ENCODE results near the gene THTPA. TPM values are rescaled to one million over a fixed set of nuclear protein-coding genes. Genes with fewer than 3 reads are reported as not detected.

Gene THTPA
- total RNA-seq, 4 donors from 2014 or later = 6.4 to 16.8 (median 15.2) TPM

DNA sequence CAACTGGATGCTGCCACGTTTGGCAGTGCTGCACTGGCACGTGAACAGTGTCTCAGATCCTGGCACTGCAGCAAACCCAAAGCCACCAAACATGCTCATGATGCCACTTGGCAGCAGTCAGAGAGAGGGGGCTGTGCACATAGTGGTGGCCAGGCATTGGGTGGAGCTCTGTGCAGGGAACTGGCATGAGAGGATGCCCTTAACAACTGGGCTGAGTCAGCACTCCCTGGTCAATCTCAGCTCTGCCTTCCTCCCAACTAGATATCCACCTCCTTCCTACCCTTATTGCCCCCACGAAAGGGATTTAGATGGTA is 41.5 kb upstream of the THTPA start:
- Histone ChIP-seq H3K4me3 (no peak overlapping the region), H3K9me3 (no peaks in the 10 kb centered on the region)
- no peak for DNase-seq

DNA sequence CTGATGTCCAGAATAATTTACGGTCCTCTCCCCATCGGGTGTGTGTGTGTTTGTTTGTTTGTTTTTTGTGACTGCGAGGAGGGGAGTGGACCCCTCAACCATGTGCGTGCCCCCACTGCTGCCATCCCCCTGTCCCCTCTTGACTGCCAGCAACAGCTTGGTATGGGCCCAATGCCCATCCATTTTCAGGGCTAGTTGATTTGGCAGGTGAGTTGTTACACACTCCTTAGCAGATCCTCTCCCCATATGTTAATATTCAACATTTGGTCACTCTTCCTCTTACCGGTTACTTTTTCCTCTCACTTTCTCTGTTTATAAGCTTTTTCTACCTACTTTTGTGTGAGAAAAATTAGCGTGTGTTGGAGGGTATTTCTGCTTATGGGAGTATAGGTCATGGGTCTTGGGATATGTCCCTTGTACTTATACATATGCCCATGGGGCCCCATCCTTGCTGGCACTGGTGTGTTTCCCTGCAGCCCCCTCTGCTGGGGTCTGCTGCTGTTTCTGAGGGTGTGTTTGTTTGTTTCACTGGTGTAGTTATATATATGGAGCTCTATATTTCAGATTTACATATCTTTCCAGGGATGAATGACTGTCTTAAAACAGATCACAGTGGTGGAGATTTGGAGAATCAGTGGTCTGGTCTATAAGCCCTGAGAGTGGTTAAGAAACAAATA is 38.3 kb upstream of the THTPA start:
- DNase-seq = no peak
- intact Hi-C loops (cut with DNase I; ENCODE audit: low total_unique reads) = no loop called here
- TF ChIP-seq, protein P1, sequence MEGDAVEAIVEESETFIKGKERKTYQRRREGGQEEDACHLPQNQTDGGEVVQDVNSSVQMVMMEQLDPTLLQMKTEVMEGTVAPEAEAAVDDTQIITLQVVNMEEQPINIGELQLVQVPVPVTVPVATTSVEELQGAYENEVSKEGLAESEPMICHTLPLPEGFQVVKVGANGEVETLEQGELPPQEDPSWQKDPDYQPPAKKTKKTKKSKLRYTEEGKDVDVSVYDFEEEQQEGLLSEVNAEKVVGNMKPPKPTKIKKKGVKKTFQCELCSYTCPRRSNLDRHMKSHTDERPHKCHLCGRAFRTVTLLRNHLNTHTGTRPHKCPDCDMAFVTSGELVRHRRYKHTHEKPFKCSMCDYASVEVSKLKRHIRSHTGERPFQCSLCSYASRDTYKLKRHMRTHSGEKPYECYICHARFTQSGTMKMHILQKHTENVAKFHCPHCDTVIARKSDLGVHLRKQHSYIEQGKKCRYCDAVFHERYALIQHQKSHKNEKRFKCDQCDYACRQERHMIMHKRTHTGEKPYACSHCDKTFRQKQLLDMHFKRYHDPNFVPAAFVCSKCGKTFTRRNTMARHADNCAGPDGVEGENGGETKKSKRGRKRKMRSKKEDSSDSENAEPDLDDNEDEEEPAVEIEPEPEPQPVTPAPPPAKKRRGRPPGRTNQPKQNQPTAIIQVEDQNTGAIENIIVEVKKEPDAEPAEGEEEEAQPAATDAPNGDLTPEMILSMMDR (IDR thresholded peaks at IDR 0.05) = no peak
- no peak for TF ChIP-seq POLR2A (IDR thresholded peaks at IDR 0.05)

More for the DNA sequence above, 41.5 kb upstream of the THTPA start:
- H3K27ac ChIP-seq = no peak overlapping the region
- intact Hi-C loops (cut with DNase I; ENCODE audit: low total_unique reads) = no loop called here
- H3K27me3 ChIP-seq = no peaks in the 10 kb centered on the region
- no peak for TF ChIP-seq POLR2A (IDR thresholded peaks at IDR 0.05)
- TF ChIP-seq, protein P1 (IDR thresholded peaks at IDR 0.05) = no peak
- H3K36me3 ChIP-seq = no peaks in the 10 kb centered on the region
- H3K4me1 ChIP-seq = no peaks in the 10 kb centered on the region

DNA sequence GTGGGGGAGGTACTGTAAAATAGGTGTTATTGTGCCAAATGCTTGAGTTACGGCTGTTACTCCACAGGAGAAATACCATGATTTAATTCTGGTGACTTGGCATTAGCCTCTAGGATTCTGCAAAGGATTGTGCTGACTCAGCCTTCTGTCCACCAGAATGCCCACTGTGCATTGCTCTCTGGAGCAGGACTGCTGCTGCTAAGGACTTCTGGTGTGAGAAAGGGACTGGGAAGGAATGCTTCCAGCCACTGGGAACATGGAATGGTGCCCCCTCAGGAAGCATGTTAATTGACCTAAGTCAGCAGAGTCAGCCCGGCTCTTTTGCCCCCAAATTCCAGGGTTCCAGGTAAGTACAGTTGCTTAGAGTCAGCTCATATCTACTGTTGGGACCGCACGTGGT is 37.4 kb upstream of the THTPA start:
- H3K4me1 ChIP-seq = no peaks in the 10 kb centered on the region
- DNase-seq = no peak
- H3K4me3 ChIP-seq = no peak overlapping the region
- no peaks in the 10 kb centered on the region for H3K27me3 ChIP-seq
- no peaks in the 10 kb centered on the region for H3K36me3 ChIP-seq
- TF ChIP-seq, protein P1 (IDR thresholded peaks at IDR 0.05) = no peak
- TF ChIP-seq POLR2A (IDR thresholded peaks at IDR 0.05) = no peak
- intact Hi-C loops (cut with DNase I; ENCODE audit: low total_unique reads) = no loop called here
- H3K9me3 ChIP-seq = no peaks in the 10 kb centered on the region
- H3K27ac ChIP-seq = no peak overlapping the region

More for the DNA sequence above, 38.3 kb upstream of the THTPA start:
- H3K27me3 ChIP-seq = no peaks in the 10 kb centered on the region
- no peak overlapping the region for H3K27ac ChIP-seq
- no peaks in the 10 kb centered on the region for H3K9me3 ChIP-seq
- no peaks in the 10 kb centered on the region for H3K36me3 ChIP-seq
- H3K4me1 ChIP-seq = no peaks in the 10 kb centered on the region
- H3K4me3 ChIP-seq = no peak overlapping the region

DNA sequence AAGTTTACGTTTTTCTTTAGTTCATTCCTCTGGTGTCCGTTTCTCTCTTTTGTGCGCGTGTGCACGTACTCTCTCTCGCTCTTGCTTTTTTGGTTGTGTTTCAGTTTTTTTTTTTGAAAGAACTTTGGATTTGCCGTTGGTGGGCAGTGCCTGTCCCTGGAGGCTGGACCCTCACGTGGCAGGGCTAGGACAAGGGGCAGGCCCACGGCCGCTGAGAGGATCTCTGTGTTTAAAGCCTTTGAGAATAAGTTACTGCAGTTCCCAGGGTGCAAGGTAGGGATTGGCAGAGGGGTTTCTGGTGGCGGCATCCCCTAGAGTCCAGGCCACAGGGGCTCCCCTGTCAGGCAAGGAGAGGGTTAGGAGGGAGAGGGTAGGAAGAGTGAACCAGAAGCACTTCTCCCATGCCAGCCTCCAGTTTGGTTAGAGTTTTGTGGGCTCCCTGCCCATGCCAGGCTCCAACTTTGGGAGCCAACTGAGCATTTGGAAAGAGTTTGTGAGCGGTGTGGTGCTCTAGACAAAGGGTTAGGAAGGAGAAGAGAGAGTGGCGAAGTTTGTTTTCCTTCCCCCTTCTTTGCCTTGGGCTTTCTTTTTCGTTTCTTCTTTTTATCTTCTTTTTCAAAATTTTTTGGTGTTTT is 35.1 kb upstream of the THTPA start:
- Histone ChIP-seq H3K9me3 (no peaks in the 10 kb centered on the region), H3K36me3 (no peaks in the 10 kb centered on the region), H3K27me3 (no peaks in the 10 kb centered on the region), H3K27ac (no peak overlapping the region), H3K4me3 (no peak overlapping the region), H3K4me1 (no peaks in the 10 kb centered on the region)
- intact Hi-C loops (cut with DNase I; ENCODE audit: low total_unique reads) = no loop called here
- DNase-seq = no peak
- TF ChIP-seq, protein P1 (IDR thresholded peaks at IDR 0.05) = no peak
- TF ChIP-seq POLR2A (IDR thresholded peaks at IDR 0.05) = no peak

DNA sequence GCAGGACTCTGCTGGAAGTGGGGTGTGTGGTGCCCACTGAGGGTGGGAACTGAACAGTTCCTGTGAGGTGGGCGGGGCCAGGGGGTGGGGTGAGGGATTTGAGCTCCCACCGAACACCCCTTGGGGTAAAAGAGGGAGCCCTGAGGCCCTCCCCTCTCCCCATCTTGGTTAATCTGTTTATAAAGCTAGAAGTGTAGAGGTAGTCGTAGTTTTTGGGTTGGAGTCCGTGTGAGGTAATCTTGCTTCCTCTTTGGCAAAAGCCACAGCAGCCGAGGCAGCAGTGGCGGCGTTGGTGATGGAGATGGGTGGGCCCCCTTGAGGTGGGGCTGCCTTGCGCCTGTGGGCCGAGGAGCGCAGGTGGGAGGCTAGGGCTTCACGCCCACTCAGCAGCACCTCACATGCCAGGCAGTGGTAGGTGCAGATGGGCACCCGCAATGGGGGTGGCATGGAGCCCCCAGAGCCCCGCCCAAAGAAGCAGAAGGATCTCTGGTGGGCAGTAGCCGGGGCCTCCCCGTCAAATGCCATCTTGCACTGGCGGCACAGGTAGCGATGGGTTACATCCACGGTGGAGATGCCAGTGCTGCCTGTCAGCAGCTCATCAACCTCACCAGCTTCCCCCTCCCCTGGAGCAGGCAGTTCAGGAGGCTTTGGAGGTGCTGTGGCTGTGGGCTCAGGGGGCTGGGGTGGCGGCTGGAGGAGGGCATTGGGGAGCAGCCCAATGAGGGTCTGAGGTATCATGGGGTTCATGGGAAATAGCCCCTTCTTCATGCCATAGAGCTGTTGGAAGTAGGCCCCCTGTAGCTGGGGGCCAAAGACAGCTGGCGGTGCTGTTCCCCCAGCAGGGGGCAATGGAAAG is 34.1 kb upstream of the THTPA start:
- intact Hi-C loops (cut with DNase I; ENCODE audit: low total_unique reads) = no loop called here

More for the DNA sequence above, 34.1 kb upstream of the THTPA start:
- no peaks in the 10 kb centered on the region for H3K4me1 ChIP-seq
- H3K27ac ChIP-seq = no peak overlapping the region
- no peaks in the 10 kb centered on the region for H3K27me3 ChIP-seq
- DNase-seq = no peak
- no peak for TF ChIP-seq POLR2A (IDR thresholded peaks at IDR 0.05)
- TF ChIP-seq, protein P1 (IDR thresholded peaks at IDR 0.05) = no peak
- no peaks in the 10 kb centered on the region for H3K36me3 ChIP-seq
- H3K4me3 ChIP-seq = no peak overlapping the region
- no peaks in the 10 kb centered on the region for H3K9me3 ChIP-seq

All from uterus (tissue), 4 donors.